Keratinocyte (primary cell): ENCODE results near the gene PADI1. TPM values are rescaled to one million over a fixed set of nuclear protein-coding genes. Genes with fewer than 3 reads are reported as not detected.

Experiments
- DNase-seq: peaks from one replicate; pipeline ENCODE4 v3.0.0-alpha.2; 2011; ENCODE audit warnings: low read depth, missing footprints, low spot score
- FAIRE-seq: peaks from 2 replicates; lab custom pipeline; 2011; peaks lifted over from hg19 to GRCh38; lab: Jason Lieb, UNC
- H2AFZ ChIP-seq: 2 replicates; pipeline ENCODE4 v1.6.0; 2012; ENCODE audit warnings: low read length, control low read depth, inconsistent platforms; ENCODE audit not compliant: control insufficient read depth
- H3K27ac ChIP-seq: 2 replicates; pipeline ENCODE4 v1.5.1; 2011; ENCODE audit warnings: low read length; ENCODE audit not compliant: control insufficient read depth, insufficient read depth
- H3K27me3 ChIP-seq: 3 replicates; pipeline ENCODE4 v1.6.0; 2011; ENCODE audit warnings: low read length; ENCODE audit not compliant: control insufficient read depth, insufficient read depth; ENCODE audit errors: extremely low read depth
- H3K36me3 ChIP-seq, 2 experiments: 2 replicates in 1 of 2; 3 replicates in 1 of 2; pipeline ENCODE4 v1.5.1; 2011; ENCODE audit warnings: low read length in 2 of 2, mild to moderate bottlenecking in 1 of 2; ENCODE audit not compliant: control insufficient read depth in 2 of 2, insufficient read depth in 2 of 2; ENCODE audit errors: extremely low read depth in 1 of 2
- H3K4me1 ChIP-seq: 3 replicates; pipeline ENCODE4 v1.5.1; 2011; ENCODE audit warnings: low read length; ENCODE audit not compliant: control insufficient read depth, insufficient read depth; ENCODE audit errors: extremely low read depth
- H3K4me2 ChIP-seq: 3 replicates; pipeline ENCODE4 v1.6.0; 2011; ENCODE audit warnings: low read depth, low read length; ENCODE audit not compliant: control insufficient read depth, insufficient read depth; ENCODE audit errors: extremely low read depth
- H3K4me3 ChIP-seq, 3 experiments: fragments of 200-600 bp in 1 of 3; sonication (generic) in 1 of 3; 2 replicates in 2 of 3; 3 replicates in 1 of 3; pipeline ENCODE4 v1.5.1; 2011 to 2016; ENCODE audit warnings: low read length in 3 of 3, mild to moderate bottlenecking in 3 of 3, control low read depth in 2 of 3, inconsistent platforms in 1 of 3, low read depth in 1 of 3, mixed read lengths in 1 of 3, mixed run types in 1 of 3, moderate library complexity in 1 of 3; ENCODE audit not compliant: control insufficient read depth in 2 of 3, insufficient read depth in 2 of 3; ENCODE audit errors: extremely low read depth in 1 of 3
- H3K79me2 ChIP-seq: 2 replicates; pipeline ENCODE4 v1.6.0; 2012; ENCODE audit warnings: low read length; ENCODE audit not compliant: control insufficient read depth, insufficient read depth
- H3K9ac ChIP-seq: 3 replicates; pipeline ENCODE4 v1.6.0; 2011; ENCODE audit warnings: low read length; ENCODE audit not compliant: control insufficient read depth, insufficient read depth; ENCODE audit errors: extremely low read depth
- H3K9me1 ChIP-seq: 3 replicates; pipeline ENCODE4 v1.6.0; 2011; ENCODE audit warnings: low read length; ENCODE audit not compliant: control insufficient read depth, insufficient read depth; ENCODE audit errors: extremely low read depth
- H3K9me3 ChIP-seq: 2 replicates; pipeline ENCODE4 v1.5.1; 2012; ENCODE audit warnings: low read depth, low read length; ENCODE audit not compliant: control insufficient read depth
- H4K20me1 ChIP-seq: 3 replicates; pipeline ENCODE4 v1.6.0; 2011; ENCODE audit warnings: low read length; ENCODE audit not compliant: control insufficient read depth, insufficient read depth; ENCODE audit errors: extremely low read depth
- CTCF ChIP-seq, 3 experiments: IDR thresholded peaks in 1 of 3; conservative IDR thresholded peaks in 1 of 3; optimal IDR thresholded peaks in 1 of 3; 2 replicates in 2 of 3; 3 replicates in 1 of 3; pipeline versions ENCODE3 to v1.5.1; 2011; ENCODE audit warnings: low read length in 3 of 3, mild to moderate bottlenecking in 3 of 3, moderate library complexity in 2 of 3, control low read depth in 1 of 3, inconsistent platforms in 1 of 3; ENCODE audit not compliant: insufficient read depth in 2 of 3; ENCODE audit errors: extremely low read depth in 1 of 3
- EZH2 ChIP-seq: IDR thresholded peaks from one replicate; pipeline ENCODE4 v1.6.1; 2012; ENCODE audit warnings: inconsistent platforms, mild to moderate bottlenecking, low read length, moderate library complexity
- dilution Hi-C: fragments of 300-500 bp; cut with MboI; formaldehyde crosslinking; loops from one replicate; pipeline ENCODE4 v1.7.0; 2020; ENCODE audit warnings: low sequenced_read_pairs; ENCODE audit not compliant: extremely low pct_ligation_motif_present
- polyA plus RNA-seq, 5 experiments: library from polyadenylated mRNA; depleted of rRNA in 3 of 5; stranded (reverse) in 3 of 5; stranded (forward) in 1 of 5; unstranded in 1 of 5; fragments of >200 nt; gene quantifications; 1 replicate in 1 of 5; 2 replicates in 3 of 5; 3 replicates in 1 of 5; pipeline versions ENCODE4 v1.2.1 to v1.2.3, GENCODE V29; 2011 to 2012; ENCODE audit warnings: missing spikeins in 2 of 5, low read depth in 1 of 5, low replicate concordance in 1 of 5

The PADI1 gene
- polyA plus RNA-seq, 1 donor (not counting 4 experiments of a cell fraction or from before 2014, with no cell fraction given): 0.96 TPM

GRCh38 chr1:17225140-17225539 lies 20.2 kb downstream of the PADI1 start:
- H2AFZ ChIP-seq: no peak overlapping the region
- H3K9ac ChIP-seq: no peak overlapping the region
- no peaks in the 10 kb centered on the region for H3K9me3 ChIP-seq
- no peak overlapping the region for H3K4me2 ChIP-seq
- H3K27ac ChIP-seq: no peak overlapping the region
- TF ChIP-seq CTCF (optimal IDR thresholded peaks at IDR 0.05 in 1 of 3, IDR thresholded peaks at IDR 0.05 in 1 of 3, conservative IDR thresholded peaks at IDR 0.05 in 1 of 3; ENCODE audit: extremely low read depth in 1 of 3, insufficient read depth in 2 of 3, low read length in 3 of 3) (no peak), EZH2 (no peak)
- H3K4me3 ChIP-seq: no peak overlapping the region
- dilution Hi-C loops: no loop called here
- no peaks in the 10 kb centered on the region for H3K27me3 ChIP-seq
- H3K36me3 ChIP-seq: no peaks in the 10 kb centered on the region
- no peak for FAIRE-seq
- H3K4me1 ChIP-seq: peaks cover 8% of the 10 kb centered on the region
- H4K20me1 ChIP-seq: no peaks in the 10 kb centered on the region
- H3K9me1 ChIP-seq: no peaks in the 10 kb centered on the region
- no peaks in the 10 kb centered on the region for H3K79me2 ChIP-seq
- no peak for DNase-seq

GRCh38 chr1:17227358-17227915 lies 22.5 kb downstream of the PADI1 start:
- Histone ChIP-seq H4K20me1 (no peaks in the 10 kb centered on the region), H3K4me1 (peaks cover 11% of the 10 kb centered on the region), H3K27ac (no peak overlapping the region), H3K36me3 (no peaks in the 10 kb centered on the region), H3K9ac (no peak overlapping the region), H2AFZ (no peak overlapping the region), H3K4me2 (no peak overlapping the region), H3K79me2 (no peaks in the 10 kb centered on the region), H3K4me3 (no peak overlapping the region), H3K9me3 (no peaks in the 10 kb centered on the region), H3K9me1 (no peaks in the 10 kb centered on the region), H3K27me3 (no peaks in the 10 kb centered on the region)
- dilution Hi-C loops: no loop called here
- TF ChIP-seq EZH2: no peak
- no peak for TF ChIP-seq CTCF (optimal IDR thresholded peaks at IDR 0.05 in 1 of 3, IDR thresholded peaks at IDR 0.05 in 1 of 3, conservative IDR thresholded peaks at IDR 0.05 in 1 of 3; ENCODE audit: extremely low read depth in 1 of 3, insufficient read depth in 2 of 3, low read length in 3 of 3)
- DNase-seq (no peak), FAIRE-seq (no peak)
